Mucosa of descending colon (tissue), 3 donors: ENCODE measurements around the gene SNCA. TPM values are rescaled to one million over a fixed set of nuclear protein-coding genes. Genes with fewer than 3 reads are reported as not detected.

Experiments used
- ATAC-seq: fragments of 200-7000 bp; cut with Tn5 transposase; one replicate; pipeline ENCODE4 v1.9.1; 2020; ENCODE audit warnings: mild to moderate bottlenecking, moderate library complexity
- DNase-seq, 3 donors: peaks; one replicate each; pipeline ENCODE4 v3.0.0-alpha.2; 2020
- H3K36me3 ChIP-seq: fragments of 200-600 bp; one replicate; pipeline ENCODE4 v1.8.0; 2021; ENCODE audit warnings: low read depth, mild to moderate bottlenecking
- H3K4me1 ChIP-seq: fragments of 200-600 bp; one replicate; pipeline ENCODE4 v1.8.0; 2021; ENCODE audit warnings: low read depth, mild to moderate bottlenecking
- H3K4me3 ChIP-seq: fragments of 200-600 bp; one replicate; pipeline ENCODE4 v1.8.0; 2021; ENCODE audit warnings: mild to moderate bottlenecking
- H3K9me3 ChIP-seq: fragments of 200-600 bp; one replicate; pipeline ENCODE4 v1.8.0; 2021; ENCODE audit warnings: mild to moderate bottlenecking
- CTCF ChIP-seq: fragments of 200-600 bp; IDR thresholded peaks from one replicate; pipeline ENCODE4 v1.8.0; 2022; ENCODE audit warnings: antibody characterized with exemption, mild to moderate bottlenecking
- intact Hi-C, 2 donors: fragments of 100-400 bp; cut with DNase I in 1 of 2; cut with micrococcal nuclease in 1 of 2; formaldehyde crosslinking; loops; one replicate each; pipeline versions ENCODE4 v1.11.0 to v1.11.1; 2022; cut with DNase I, micrococcal nuclease
- total RNA-seq, 3 donors: library from RNA; stranded (reverse); fragmentation: NEBNext Ultra II Directional in 2 of 3; extraction: Animal tissue kit (Norgen Biotek cat#: 25700) in 2 of 3; gene quantifications; one replicate each; pipeline versions ENCODE4 v1.2.1 to v1.2.4, GENCODE V29; 2021 to 2023
- donor health status: DM: no; HTN: no; CAD: no; lungs with moderate emphysema.
- donor health status: DM: no; HTN: no; CAD: no.
- donor health status: DM: no; HTN: yes; CAD: no.

SNCA gene
- total RNA-seq, 3 donors from 2014 or later = 0.43 to 17.9 (median 3.1) TPM

GRCh38 chr4:89803036-89803435, 33.9 kb downstream of the SNCA start:
- Histone ChIP-seq H3K9me3 (no peaks in the 10 kb centered on the region), H3K36me3 (no peaks in the 10 kb centered on the region), H3K4me1 (no peaks in the 10 kb centered on the region), H3K4me3 (no peak overlapping the region)
- ATAC-seq (no peak), DNase-seq (no peak)
- no peak for TF ChIP-seq CTCF
- intact Hi-C loops = no loop called here

GRCh38 chr4:89800527-89801103, 36.3 kb downstream of the SNCA start:
- intact Hi-C loops = no loop called here
- DNase-seq = no peak
- no peaks in the 10 kb centered on the region for H3K9me3 ChIP-seq
- no peaks in the 10 kb centered on the region for H3K4me1 ChIP-seq
- no peak for TF ChIP-seq CTCF
- H3K36me3 ChIP-seq = no peaks in the 10 kb centered on the region
- ATAC-seq = no peak
- H3K4me3 ChIP-seq = no peak overlapping the region

GRCh38 chr4:89800012-89800516, 36.9 kb downstream of the SNCA start:
- DNase-seq = no peak
- TF ChIP-seq CTCF = no peak

GRCh38 chr4:89799071-89799470, 37.9 kb downstream of the SNCA start:
- H3K4me1 ChIP-seq = no peaks in the 10 kb centered on the region
- no peaks in the 10 kb centered on the region for H3K9me3 ChIP-seq
- no peak for TF ChIP-seq CTCF
- H3K4me3 ChIP-seq = no peak overlapping the region
- intact Hi-C loops = no loop called here
- ATAC-seq (no peak), DNase-seq (no peak)
- no peaks in the 10 kb centered on the region for H3K36me3 ChIP-seq

More at GRCh38 chr4:89800012-89800516, 36.9 kb downstream of the SNCA start:
- H3K4me1 ChIP-seq = no peaks in the 10 kb centered on the region
- no peak overlapping the region for H3K4me3 ChIP-seq
- intact Hi-C loops = no loop called here
- no peaks in the 10 kb centered on the region for H3K9me3 ChIP-seq
- no peak for ATAC-seq
- no peaks in the 10 kb centered on the region for H3K36me3 ChIP-seq

GRCh38 chr4:89797117-89797516, 39.8 kb downstream of the SNCA start:
- Histone ChIP-seq H3K4me1 (no peaks in the 10 kb centered on the region), H3K36me3 (no peaks in the 10 kb centered on the region), H3K9me3 (no peaks in the 10 kb centered on the region), H3K4me3 (no peak overlapping the region)
- ATAC-seq (no peak), DNase-seq (no peak)
- no peak for TF ChIP-seq CTCF
- intact Hi-C loops = no loop called here
